ENCODE results near the gene ROR2.

Gene ROR2

DNA sequence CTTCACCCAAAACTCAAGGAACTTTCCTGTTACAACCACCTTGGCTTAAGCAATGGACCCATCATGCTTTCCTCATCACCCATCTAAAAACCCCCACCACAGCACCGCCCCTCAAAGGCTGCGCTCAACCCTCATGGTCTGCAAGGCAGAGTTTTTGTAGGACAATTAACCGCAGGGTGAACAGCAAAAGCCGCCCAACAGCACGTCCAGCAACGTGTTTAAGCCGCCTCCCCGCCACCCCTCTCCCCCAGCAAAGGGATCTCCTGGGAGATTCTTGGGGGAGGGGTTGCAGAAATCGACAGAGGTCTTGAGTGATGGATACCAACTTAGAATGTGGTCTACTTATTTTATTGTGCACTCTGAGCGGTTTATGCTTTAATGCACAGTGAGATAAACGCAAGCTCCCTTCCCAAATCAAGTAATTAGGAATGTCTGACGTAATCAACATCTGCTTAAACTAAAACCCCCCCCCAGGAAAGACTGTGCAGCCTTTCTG is 1.9 kb downstream of the ROR2 start:
- DNase-seq, result no peak

DNA sequence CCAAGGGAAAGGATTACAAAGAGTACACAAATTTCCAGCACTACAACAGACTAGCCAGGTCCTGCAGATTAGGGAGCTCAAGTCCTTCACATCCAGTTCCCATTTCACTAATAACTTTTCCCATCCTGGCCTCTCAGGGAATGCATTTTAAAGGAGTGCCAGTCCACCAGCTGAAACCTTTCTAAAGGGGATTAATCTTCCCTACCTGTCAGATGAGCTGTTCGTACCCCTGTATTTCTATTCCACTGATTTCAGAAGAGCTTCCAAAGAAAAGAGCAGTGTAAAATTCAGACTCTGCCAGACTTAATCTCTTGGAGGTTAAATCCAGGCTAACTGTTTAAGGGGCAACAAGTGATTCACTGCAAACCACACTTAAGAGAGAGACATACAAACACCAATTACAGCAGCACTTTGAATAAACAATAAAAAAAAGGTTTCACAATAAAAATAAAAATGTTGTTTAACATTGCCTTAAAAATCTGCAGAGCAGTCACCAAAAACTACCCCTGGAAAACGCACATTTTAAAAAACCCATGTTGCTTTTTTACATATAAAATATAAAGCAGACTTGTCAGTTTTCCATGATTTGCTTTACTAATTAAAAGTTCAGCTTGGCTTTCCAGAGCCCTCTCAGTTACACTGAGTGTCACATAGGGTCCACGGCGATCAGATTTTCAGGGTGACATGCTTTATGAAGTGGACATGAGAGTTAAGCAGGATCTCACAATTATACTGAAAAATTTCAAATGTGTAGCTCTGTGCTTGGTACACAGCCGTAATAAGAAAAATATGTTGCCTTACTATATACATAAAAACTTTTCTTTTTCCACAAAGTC is 3.2 kb downstream of the ROR2 start:
- DNase-seq, result no peak

DNA sequence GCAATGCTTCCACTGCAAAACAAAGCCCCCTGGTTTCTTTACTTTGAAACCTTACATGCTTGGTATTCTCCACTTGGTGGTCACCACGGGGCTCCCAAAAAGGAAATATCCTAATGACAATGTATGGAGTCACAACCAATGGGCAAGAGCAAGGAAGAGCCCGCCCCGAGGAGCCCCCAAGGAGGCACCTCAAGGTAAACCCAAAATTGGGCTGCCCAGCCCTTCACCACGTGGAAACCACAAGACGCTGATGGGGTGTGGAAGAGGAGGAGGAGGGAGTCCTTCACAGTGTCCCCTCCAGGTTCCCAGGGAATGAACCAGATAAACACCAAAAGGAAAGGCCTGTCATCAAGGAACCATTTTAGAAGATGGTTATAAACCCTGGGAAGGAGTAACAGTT is 3.8 kb downstream of the ROR2 start:
- no peak for DNase-seq

DNA sequence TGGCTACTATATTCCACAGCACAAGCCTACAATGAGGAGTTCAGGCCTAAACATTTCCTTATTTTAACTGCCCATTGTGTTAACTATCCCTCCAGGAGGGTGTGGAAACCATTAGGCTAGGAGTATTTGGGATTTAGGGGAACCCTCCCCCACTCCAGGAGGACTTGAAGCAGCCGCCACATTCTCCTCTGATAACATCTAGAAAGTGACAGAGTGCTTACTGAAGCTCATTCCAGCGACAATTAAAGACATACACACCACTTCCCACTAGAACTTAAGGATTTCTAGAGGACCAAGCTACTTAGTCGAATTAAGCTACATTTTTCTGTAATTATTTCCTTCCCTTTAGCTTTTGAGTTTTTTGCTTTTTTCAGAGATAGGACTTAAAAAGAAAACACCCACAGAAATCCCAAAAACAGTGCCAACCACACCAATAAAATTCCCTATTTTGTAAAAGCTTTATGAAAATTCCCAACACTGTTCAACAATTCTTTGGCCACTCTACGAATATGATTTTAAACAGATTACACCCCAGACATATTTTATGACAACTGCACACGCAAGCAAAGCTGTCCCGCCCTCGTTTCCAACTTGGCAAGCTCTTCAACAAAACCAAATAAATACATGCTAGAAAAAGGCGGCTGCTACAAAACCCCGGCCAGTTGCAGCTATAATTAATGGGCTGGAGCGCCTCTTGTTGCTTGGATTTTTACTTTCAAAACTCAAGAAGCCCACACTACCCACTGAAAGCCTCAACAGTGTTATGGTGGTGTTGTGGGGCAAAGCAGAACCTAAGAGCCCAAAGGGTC is 4.5 kb downstream of the ROR2 start:
- no peak for DNase-seq

DNA sequence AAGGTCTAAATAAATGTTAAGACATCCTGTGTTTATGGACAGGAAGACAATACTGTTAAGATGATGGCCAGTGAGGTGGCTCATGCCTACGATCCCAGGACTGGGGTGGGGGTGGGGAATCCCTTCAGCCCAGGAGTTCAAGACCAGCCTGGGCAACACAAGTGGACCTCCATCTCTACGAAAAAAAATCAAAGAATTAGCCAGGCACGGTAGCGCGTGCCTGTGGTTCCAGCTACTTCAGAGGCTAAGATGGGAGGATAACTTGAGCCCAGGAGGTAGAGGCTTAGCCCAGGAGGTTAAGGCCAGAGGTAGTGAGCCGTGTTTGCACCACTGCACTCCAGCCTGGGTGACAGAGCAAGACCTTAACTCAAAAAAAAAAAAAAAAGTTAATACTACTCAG is 5.3 kb downstream of the ROR2 start:
- no peak for DNase-seq

DNA sequence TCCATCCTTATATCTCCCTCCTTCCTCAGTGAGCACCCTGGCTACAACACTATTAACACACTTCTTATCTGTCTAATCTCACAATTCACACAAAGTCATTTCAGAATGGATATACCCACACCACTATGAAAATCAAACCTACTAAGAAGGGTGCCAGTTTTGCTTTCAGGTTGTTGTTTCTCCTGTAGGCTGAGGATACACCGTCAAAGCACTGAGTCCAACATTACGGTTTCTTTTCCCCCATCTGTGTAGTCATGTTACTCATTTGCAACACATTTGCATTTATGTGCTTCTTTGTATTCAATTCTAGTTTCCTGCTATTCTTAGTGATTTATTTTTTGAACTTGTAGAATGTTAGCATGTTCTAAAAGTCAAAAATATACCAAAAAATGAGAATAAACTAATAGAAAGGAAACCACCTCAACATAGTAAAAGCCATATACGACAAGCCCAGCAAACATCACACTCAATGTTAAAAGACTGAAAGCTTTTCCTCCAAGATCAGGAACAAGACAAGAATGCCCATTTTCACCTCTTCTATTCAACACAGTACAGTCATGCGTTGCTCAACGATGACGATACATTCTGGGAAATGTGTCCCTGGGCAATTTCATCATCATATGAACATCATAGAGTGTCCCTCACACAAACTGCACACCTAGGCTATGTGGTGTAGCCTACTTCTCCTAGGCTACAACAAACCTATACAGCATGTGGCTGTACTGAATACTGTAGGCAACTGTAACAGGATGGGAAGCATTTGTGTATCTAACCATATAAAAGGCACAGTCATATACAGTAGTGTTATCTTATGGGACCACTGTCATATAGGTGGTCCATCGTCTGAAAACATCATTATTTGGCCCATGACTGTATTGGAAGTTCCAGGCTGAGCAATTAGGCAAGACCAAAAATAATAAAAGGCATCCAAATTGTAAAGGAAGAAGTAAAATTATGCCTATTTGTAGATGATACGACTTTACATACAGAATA is 6.3 kb downstream of the ROR2 start:
- no peak for DNase-seq

DNA sequence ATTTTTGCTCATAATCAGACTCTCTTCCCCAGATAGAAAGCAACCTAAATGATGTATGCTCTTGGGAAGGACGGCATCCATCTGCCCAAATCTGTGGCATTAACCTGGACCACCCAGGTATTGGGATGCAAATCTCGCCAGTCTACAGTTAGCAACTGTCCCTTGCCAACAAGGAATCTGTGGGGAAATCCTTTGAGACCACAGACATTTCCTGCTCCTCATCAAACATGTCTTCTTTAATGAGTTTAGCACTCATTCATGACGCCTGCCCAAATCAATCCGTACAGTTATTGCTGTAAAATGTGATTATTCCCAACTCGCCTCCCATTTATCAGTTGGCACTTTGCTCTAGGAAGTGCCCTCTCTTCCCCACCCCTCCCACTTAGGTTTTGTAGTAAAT is 7.8 kb downstream of the ROR2 start:
- no peak for DNase-seq

DNA sequence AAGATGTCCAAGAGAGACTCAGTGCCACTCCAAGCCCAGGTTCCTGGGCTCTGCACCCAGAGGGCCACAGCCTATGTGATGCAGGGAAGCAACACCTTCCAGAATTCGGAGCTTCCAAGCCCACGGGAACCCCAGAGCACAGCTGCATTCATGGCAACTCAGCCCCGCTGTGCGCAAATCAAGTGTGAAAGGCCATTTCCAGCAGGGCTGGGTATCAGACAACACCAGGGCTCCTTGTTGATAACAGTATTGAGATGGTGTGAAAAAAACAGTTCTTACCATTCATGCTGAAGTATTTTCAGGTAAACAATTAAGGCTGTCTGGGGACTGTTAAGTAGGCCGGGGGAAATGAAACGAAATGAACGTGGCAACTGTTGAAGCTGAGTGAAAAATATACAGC is 10.1 kb downstream of the ROR2 start:
- no peak for DNase-seq

GRCh38 chr9:91937727-91938126 is 12.3 kb downstream of the ROR2 start:
- DNase-seq, result no peak

GRCh38 chr9:91937056-91937455 is 13.0 kb downstream of the ROR2 start:
- no peak for DNase-seq

GRCh38 chr9:91935805-91936514 is 14.1 kb downstream of the ROR2 start:
- DNase-seq, result no peak

DNA sequence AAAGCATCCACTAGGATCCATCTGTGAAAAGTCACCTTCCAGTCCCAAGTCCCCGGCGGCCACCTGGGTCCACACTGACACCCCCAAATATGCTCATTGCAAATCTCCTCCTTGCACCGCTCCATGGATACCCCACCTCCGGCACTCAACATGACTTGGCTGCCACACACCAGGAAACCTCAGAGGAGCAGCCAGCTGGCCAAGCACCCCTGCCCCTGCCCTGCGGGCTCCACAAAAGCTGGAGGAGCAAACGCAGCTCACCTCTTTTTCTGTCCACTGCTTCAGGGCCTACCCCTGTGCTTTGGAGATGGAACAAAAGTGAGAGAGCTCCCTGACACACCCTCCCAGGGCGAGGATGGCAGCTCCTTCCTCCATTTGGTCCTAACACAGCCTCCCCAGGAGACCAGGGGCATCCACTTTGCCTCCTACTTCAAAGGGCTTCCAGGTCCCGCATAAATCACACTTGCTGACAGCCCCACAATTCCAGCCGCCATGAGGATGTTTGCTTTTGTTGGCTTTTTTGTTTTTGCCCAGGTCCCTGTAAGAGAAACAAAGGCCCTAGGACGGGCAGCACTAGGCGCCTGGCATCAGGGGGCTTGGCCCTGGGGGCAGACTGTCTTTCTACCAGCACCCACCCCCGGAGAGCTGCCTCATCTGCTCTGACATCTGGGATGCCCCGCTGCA is 14.8 kb downstream of the ROR2 start:
- DNase-seq, result no peak

GRCh38 chr9:91934654-91935053 is 15.4 kb downstream of the ROR2 start:
- DNase-seq, result no peak

GRCh38 chr9:91933556-91934352 is 16.3 kb downstream of the ROR2 start:
- DNase-seq, result no peak

DNA sequence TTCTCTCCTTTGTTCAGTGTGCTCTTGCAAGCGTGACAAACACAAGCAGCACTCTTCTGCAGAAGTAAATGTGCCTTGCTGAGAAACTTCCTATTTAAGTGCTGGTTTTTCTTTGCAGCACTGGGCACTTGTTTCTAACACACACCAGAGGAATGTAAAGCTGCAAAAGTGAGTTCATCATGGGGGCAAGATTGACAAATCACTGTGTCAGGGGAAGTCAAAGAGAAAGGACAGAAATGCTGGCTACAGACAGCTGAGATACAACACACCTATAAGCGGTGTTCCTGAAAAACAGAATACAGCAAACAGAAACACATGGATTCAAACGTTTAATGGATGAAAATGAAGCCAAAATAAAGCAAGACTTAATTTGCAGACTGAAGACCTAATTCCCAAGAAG is 19.6 kb downstream of the ROR2 start:
- DNase-seq, result no peak

GRCh38 chr9:91929331-91929730 is 20.7 kb downstream of the ROR2 start:
- no peak for DNase-seq

GRCh38 chr9:91927922-91928510 is 22.0 kb downstream of the ROR2 start:
- DNase-seq, result no peak

DNA sequence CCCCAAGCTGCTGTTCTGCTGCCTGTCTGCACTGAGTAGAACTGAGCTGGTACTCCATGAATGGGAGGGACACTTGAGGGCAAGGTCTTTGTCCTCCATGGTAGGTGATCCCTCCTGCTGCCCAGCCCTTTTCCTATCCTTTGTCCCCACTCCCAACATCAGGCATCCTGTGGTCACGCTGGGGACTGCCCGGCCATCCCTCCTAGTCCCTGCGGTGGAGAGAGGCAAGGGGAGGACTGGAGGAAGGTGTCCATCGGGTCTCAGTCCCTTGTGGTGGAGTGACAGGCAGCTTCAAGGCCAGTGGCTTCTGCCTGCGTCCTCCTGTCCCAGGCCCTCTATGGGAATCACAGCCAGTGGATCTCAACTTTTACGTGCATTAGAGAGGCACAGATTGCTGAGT is 25.9 kb downstream of the ROR2 start:
- no peak for DNase-seq

GRCh38 chr9:91923145-91923544 is 26.9 kb downstream of the ROR2 start:
- no peak for DNase-seq

DNA sequence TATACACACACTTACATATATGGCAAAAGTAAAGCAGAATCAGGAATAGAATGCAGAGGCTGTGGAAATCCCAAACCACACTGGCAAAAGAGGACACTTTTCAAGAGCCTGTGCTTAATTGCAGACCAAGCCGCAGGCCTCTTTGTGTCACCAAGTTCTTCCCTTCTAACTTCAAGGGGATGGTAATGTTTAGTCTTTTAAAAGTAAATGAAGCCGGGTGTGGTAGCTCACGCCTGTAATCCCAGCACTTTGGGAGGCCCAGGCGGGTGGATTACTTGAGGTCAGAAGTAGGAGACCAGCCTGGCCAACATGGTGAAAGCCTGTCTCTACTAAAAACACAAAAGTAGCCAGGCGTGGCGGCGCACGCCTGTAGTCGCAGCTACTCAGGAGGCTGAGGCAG is 28.7 kb downstream of the ROR2 start:
- no peak for DNase-seq

Data from kidney glomerular epithelial cell (primary cell).